Colonic mucosa (tissue), 4 donors: ENCODE results near the gene PLSCR4. TPM values are rescaled to one million over a fixed set of nuclear protein-coding genes. Genes with fewer than 3 reads are reported as not detected.

ENCODE experiments used
- DNase-seq: peaks from one replicate; pipeline ENCODE4 v3.0.0-alpha.2; 2020
- H3K27ac ChIP-seq: fragments of 200-600 bp; one replicate; pipeline ENCODE4 v1.8.0; 2021
- H3K27me3 ChIP-seq: fragments of 200-600 bp; one replicate; pipeline ENCODE4 v1.8.0; 2021
- H3K36me3 ChIP-seq: fragments of 200-600 bp; one replicate; pipeline ENCODE4 v1.8.0; 2021
- H3K4me1 ChIP-seq: fragments of 200-600 bp; one replicate; pipeline ENCODE4 v1.8.0; 2021; ENCODE audit warnings: mild to moderate bottlenecking
- H3K4me3 ChIP-seq: fragments of 200-600 bp; one replicate; pipeline ENCODE4 v1.8.0; 2021
- H3K9ac ChIP-seq, 2 donors: one replicate each; pipeline ENCODE4 v1.7.0; 2013; ENCODE audit warnings: control low read depth in 2 of 2, low read depth in 2 of 2, low read length in 2 of 2
- H3K9me3 ChIP-seq: fragments of 200-600 bp; one replicate; pipeline ENCODE4 v1.8.0; 2021
- intact Hi-C: fragments of 100-400 bp; cut with DNase I; formaldehyde crosslinking; loops from one replicate; pipeline ENCODE4 v1.14.1; 2022
- total RNA-seq, 2 donors: library from RNA; stranded (reverse); fragmentation: NEBNext Ultra II Directional in 1 of 2; extraction: Animal tissue kit (Norgen Biotek cat#: 25700) in 1 of 2; gene quantifications; one replicate each; pipeline ENCODE4 v1.2.1, GENCODE V29; 2021
- TF ChIP-seq, protein P1 (sequence below): fragments of 200-600 bp; IDR thresholded peaks from one replicate; pipeline ENCODE4 v1.8.0; 2022; ENCODE audit warnings: antibody characterized with exemption, mild to moderate bottlenecking
- donor health status: healthy.
- donor health status: DM: no; HTN: no; CAD: no.
- donor health status: DM: no; HTN: no; CAD: no.

Gene PLSCR4
- total RNA-seq, 2 donors from 2014 or later, result 20.1 to 54.8 TPM

DNA sequence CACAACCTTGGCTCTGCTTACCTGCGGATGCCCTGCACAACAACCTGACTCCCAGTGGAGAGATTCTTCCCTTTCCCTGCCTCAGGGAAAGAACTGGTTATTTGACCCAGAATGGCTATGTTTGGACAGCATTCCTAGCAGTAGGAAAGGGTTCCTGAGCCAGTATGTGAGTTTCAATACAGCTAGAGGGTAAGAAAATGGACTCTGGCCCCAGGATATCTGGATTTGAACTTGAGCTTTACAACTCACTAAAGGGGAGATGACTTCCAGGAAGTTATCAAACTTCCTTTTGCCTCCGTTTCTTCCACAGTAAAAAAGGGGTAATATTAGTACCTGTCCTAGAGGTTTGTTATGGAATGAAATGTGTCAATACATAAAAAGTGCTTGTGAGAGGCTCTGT is 28.1 kb upstream of the PLSCR4 start:
- no peaks in the 10 kb centered on the region for H3K4me1 ChIP-seq
- no peaks in the 10 kb centered on the region for H3K9me3 ChIP-seq
- no peaks in the 10 kb centered on the region for H3K27me3 ChIP-seq
- no peak for DNase-seq
- intact Hi-C loops, result no loop called here
- H3K27ac ChIP-seq, result no peak overlapping the region
- no peak overlapping the region for H3K9ac ChIP-seq
- H3K4me3 ChIP-seq, result no peak overlapping the region
- TF ChIP-seq, protein P1, sequence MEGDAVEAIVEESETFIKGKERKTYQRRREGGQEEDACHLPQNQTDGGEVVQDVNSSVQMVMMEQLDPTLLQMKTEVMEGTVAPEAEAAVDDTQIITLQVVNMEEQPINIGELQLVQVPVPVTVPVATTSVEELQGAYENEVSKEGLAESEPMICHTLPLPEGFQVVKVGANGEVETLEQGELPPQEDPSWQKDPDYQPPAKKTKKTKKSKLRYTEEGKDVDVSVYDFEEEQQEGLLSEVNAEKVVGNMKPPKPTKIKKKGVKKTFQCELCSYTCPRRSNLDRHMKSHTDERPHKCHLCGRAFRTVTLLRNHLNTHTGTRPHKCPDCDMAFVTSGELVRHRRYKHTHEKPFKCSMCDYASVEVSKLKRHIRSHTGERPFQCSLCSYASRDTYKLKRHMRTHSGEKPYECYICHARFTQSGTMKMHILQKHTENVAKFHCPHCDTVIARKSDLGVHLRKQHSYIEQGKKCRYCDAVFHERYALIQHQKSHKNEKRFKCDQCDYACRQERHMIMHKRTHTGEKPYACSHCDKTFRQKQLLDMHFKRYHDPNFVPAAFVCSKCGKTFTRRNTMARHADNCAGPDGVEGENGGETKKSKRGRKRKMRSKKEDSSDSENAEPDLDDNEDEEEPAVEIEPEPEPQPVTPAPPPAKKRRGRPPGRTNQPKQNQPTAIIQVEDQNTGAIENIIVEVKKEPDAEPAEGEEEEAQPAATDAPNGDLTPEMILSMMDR, result no peak
- H3K36me3 ChIP-seq, result no peaks in the 10 kb centered on the region

DNA sequence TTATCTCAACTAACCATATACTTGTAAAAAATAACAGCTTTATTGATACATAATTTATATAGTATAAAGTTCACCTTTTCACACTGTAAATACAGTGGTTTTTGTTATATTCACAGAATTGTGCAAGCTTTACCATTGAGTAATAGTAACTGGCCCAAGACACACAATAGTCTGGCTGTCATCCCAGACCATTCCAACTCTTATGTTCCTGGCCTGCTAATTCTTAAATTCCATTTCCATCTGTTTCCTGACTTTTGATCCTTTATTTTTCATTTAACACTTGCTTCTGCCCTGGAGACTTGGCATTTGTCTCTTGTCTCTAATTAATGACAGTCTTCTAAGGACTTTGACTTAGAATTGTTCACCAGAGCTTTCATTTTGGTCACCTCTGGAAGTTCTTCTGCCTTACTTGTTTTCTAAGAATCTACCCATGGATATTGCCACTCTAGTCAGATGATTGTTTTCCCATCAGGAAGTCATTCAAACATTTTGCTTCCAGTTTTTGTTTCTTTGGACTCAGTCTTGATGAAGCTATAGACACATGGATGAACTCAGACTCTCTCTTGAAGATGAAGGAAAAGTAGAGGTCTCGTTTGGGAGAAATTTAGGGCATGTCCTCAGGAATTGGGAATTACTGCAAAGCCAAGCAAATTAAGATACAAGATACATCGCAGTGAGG is 27.2 kb upstream of the PLSCR4 start:
- H3K9ac ChIP-seq, result no peak overlapping the region
- intact Hi-C loops, result no loop called here

DNA sequence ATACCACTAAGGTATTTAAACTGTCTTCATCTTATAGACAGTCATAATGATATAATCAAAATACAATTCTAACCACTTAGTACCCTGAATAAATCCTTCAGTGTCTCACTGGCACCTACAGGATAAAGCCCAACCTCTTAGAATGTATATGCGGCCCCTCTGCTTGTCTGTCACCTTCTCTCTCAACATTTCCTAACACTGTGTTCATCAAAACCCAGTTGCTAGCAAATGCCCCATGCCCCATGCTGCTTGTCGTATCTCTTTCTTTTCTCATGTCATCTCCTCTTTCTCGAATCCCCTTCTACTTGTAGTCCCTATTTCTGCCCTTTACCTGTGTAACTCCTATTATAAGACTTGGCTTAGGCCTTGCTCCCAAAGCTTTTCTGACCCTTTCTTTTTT is 24.6 kb upstream of the PLSCR4 start:
- H3K9ac ChIP-seq, result no peak overlapping the region
- no peak overlapping the region for H3K4me3 ChIP-seq
- intact Hi-C loops, result no loop called here
- no peaks in the 10 kb centered on the region for H3K36me3 ChIP-seq
- DNase-seq, result no peak
- H3K9me3 ChIP-seq, result no peaks in the 10 kb centered on the region
- H3K27me3 ChIP-seq, result no peaks in the 10 kb centered on the region
- TF ChIP-seq, protein P1, result no peak
- no peak overlapping the region for H3K27ac ChIP-seq
- H3K4me1 ChIP-seq, result no peaks in the 10 kb centered on the region

More for the DNA sequence above, 27.2 kb upstream of the PLSCR4 start:
- no peaks in the 10 kb centered on the region for H3K4me1 ChIP-seq
- no peak overlapping the region for H3K27ac ChIP-seq
- H3K36me3 ChIP-seq, result no peaks in the 10 kb centered on the region
- no peak overlapping the region for H3K4me3 ChIP-seq
- TF ChIP-seq, protein P1, result no peak
- H3K9me3 ChIP-seq, result no peaks in the 10 kb centered on the region
- no peaks in the 10 kb centered on the region for H3K27me3 ChIP-seq
- DNase-seq, result no peak

DNA sequence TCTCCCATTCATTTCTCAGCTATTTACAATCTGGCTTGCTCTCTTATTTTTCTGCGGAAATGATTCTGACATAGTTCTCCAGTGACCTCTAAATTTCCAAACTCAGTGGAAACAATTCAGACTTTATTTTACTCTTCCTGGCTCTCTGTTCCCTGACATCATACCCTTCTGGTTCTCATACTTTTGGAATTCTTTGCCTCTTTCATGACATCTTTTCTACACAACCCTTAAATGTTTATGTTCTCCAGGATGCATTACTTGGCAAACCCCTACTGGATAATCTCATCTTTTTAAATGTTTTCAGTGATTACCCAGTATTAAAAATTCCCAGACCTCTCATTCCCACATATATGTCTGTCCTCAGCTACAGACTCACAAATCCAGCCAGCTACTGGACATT is 23.9 kb upstream of the PLSCR4 start:
- Histone ChIP-seq H3K27ac (no peak overlapping the region), H3K4me1 (no peaks in the 10 kb centered on the region), H3K9ac (no peak overlapping the region), H3K27me3 (no peaks in the 10 kb centered on the region), H3K36me3 (no peaks in the 10 kb centered on the region), H3K4me3 (no peak overlapping the region), H3K9me3 (no peaks in the 10 kb centered on the region)
- DNase-seq, result no peak
- TF ChIP-seq, protein P1, result no peak
- intact Hi-C loops, result no loop called here

DNA sequence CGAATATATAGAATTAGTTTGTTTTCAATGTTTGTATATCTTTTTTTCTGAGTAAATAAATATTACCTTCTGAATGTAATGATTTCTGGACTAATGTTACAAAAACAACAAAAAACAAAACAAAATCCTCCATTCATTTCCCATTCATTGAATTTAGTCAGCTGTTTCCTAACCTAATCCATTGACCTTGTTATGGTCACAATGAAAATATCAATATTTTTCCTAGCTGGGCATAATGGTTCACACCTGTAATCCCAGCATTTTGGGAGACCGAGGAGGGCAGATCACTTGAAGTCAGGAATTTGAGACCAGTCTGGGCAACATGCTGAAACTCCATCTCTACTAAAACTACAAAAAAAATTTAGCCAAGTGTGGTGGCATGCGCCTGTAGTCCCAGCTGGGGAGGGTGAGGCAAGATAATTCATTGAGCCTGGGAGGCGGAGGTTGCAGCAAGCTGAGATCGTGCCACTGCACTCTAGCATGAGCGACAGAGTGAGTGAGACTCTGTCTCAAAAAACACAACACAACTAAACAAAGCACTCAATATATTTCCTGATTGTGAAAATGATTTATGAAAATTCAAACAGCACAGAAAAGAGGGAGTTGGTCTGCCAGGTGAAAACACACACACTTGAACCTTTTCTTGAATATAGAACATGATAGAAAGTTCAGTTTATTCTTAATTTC is 23.0 kb upstream of the PLSCR4 start:
- Histone ChIP-seq H3K9ac (no peak overlapping the region), H3K36me3 (no peaks in the 10 kb centered on the region), H3K4me3 (no peak overlapping the region), H3K9me3 (no peaks in the 10 kb centered on the region), H3K4me1 (no peaks in the 10 kb centered on the region), H3K27ac (no peak overlapping the region), H3K27me3 (no peaks in the 10 kb centered on the region)
- TF ChIP-seq, protein P1, result no peak
- no peak for DNase-seq
- intact Hi-C loops, result no loop called here
